Body of pancreas (tissue), 4 donors: ENCODE data around the gene ADRA2A.

ENCODE experiments used
- CTCF ChIP-seq, 7 experiments: fragments of 450-650 bp in 4 of 7; fragments of 200-600 bp in 3 of 7; sonication (generic) in 3 of 7; IDR thresholded peaks; one replicate each; pipeline ENCODE4 v1.5.1; 2016 to 2019; ENCODE audit warnings: antibody characterized with exemption in 7 of 7
- POLR2A ChIP-seq, 3 donors: fragments of 450-650 bp; IDR thresholded peaks; one replicate each; pipeline ENCODE4 v1.6.1; 2016; ENCODE audit warnings: antibody characterized with exemption in 3 of 3, mild to moderate bottlenecking in 2 of 3

- TF ChIP-seq POLR2A (IDR thresholded peaks at IDR 0.05): no peak
- no peak for TF ChIP-seq CTCF (IDR thresholded peaks at IDR 0.05)
Observed at GRCh38 chr10:111072232-111072631, 4.6 kb upstream of the ADRA2A start.
